Caco-2 (cell line): Measurements from ENCODE around the gene PLCXD1. TPM values are rescaled to one million over a fixed set of nuclear protein-coding genes. Genes with fewer than 3 reads are reported as not detected.

Experiments used
- BruUV-seq: library from RNA; stranded (reverse); fragments of 400-500 nt; replicated peaks from 2 replicates; lab custom pipeline; 2021; lab: Mats Ljungman, UMichigan
- CTCF ChIA-PET: fragments of 300-600 bp; sonication (Branson Sonifier 250); formaldehyde crosslinking; loops from one replicate; lab custom pipeline; 2022; ENCODE audit warnings: antibody characterized with exemption; lab: Charles Lee
- POLR2A ChIA-PET: fragments of 300-600 bp; sonication (Branson Sonifier 250); formaldehyde crosslinking; loops from one replicate; lab custom pipeline; 2022; ENCODE audit warnings: antibody characterized with exemption; lab: Charles Lee
- DNase-seq, 2 experiments: peaks; one replicate each; pipeline versions ENCODE4 v3.0.0 to v3.0.0-alpha.2; 2020 to 2022
- H3K27me3 ChIP-seq: replicated peaks from 2 replicates; pipeline ENCODE4 v1.6.0; 2011; ENCODE audit warnings: low read length; ENCODE audit not compliant: control insufficient read depth, insufficient read depth
- H3K36me3 ChIP-seq: 2 replicates; pipeline ENCODE4 v1.5.1; 2011; ENCODE audit warnings: low read length; ENCODE audit not compliant: control insufficient read depth, insufficient read depth
- H3K4me1 ChIP-seq: fragments of 250-450 bp; sonication (Bioruptor Pico); 2 replicates; pipeline ENCODE4 v1.5.1; 2020; ENCODE audit warnings: mild to moderate bottlenecking
- H3K4me3 ChIP-seq: 2 replicates; pipeline ENCODE4 v1.5.1; 2011; ENCODE audit warnings: low read depth, mild to moderate bottlenecking, control low read depth, low read length
- H3K9me3 ChIP-seq: fragments of 250-450 bp; sonication (Bioruptor Pico); 2 replicates; pipeline ENCODE4 v1.5.1; 2020; ENCODE audit warnings: mild to moderate bottlenecking, moderate library complexity
- H3K27ac Mint-ChIP-seq: one replicate; pipeline ENCODE4 v1.8.0; 2022; ENCODE audit warnings: mixed read lengths; ENCODE audit not compliant: unreplicated experiment
- H3K27me3 Mint-ChIP-seq: one replicate; pipeline ENCODE4 v1.8.0; 2022; ENCODE audit warnings: mixed read lengths; ENCODE audit not compliant: insufficient read depth, unreplicated experiment
- H3K36me3 Mint-ChIP-seq: one replicate; pipeline ENCODE4 v1.8.0; 2022; ENCODE audit warnings: mild to moderate bottlenecking, mixed read lengths; ENCODE audit not compliant: insufficient read depth, unreplicated experiment
- H3K4me1 Mint-ChIP-seq: one replicate; pipeline ENCODE4 v1.8.0; 2022; ENCODE audit warnings: low read depth, mixed read lengths; ENCODE audit not compliant: unreplicated experiment
- H3K4me3 Mint-ChIP-seq: one replicate; pipeline ENCODE4 v1.8.0; 2022; ENCODE audit warnings: mild to moderate bottlenecking, moderate library complexity, mixed read lengths; ENCODE audit not compliant: unreplicated experiment
- H3K9me3 Mint-ChIP-seq: one replicate; pipeline ENCODE4 v1.8.0; 2022; ENCODE audit warnings: mixed read lengths; ENCODE audit not compliant: unreplicated experiment
- intact Hi-C: fragments of 100-400 bp; cut with micrococcal nuclease; formaldehyde crosslinking; loops from one replicate; pipeline ENCODE4 v1.10.0; 2022; ENCODE audit not compliant: unreplicated experiment
- total RNA-seq: library from RNA; stranded (reverse); gene quantifications from 2 replicates; pipeline ENCODE4 v1.2.3, GENCODE V29; 2022
- TF ChIP-seq, protein P1 (sequence below), 2 experiments: fragments of 200-600 bp in 1 of 2; IDR thresholded peaks; 1 replicate in 1 of 2; 2 replicates in 1 of 2; pipeline versions ENCODE4 v1.5.1 to v1.8.0; 2011 to 2022; ENCODE audit warnings: antibody characterized with exemption in 1 of 2, control low read depth in 1 of 2, inconsistent platforms in 1 of 2, low read depth in 1 of 2, low read length in 1 of 2, mild to moderate bottlenecking in 1 of 2, moderate library complexity in 1 of 2; ENCODE audit not compliant: insufficient read depth in 1 of 2, severe bottlenecking in 1 of 2, unreplicated experiment in 1 of 2

PLCXD1 gene
- total RNA-seq, 1 experiment from 2014 or later, result 53.9 TPM

DNA sequence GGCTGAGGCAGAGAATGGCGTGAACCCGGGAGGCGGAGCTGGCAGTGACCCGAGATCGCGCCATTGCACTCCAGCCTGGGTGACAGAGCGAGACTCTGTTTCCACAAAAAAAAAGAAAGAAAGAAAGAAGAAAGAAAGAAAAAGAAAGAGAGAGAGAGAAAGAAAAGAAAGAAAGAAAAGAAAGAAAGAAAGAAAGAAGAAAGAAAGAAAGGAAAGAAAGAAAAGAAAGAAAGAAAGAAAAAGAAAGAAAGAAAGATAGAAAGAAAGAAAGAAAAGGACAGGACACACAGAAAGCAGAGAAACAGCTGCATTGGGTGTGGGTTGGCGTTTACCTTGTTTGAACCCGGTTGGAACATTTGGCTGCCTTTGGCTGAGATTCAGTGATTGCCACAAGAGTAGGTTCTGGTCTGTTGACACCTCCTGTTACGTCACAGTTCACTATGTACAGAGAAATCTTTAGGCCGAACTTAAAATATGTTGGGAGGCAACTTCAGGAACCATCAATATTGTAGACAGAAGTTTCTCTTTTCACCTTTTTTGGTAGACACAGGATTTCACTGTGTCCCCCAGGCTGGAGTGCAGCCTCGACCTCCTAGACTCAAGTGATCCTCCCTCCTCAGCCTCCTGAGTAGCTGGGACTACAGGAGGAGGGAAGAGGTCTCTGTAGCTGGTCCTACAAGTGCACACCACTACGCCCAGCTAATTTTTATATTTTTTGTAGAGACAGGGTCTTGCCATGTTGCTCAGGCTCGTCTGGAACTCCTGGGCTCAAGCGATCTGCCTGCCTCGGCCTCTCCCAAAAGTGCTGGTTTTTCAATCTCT, 16.3 kb upstream of the PLCXD1 start:
- H3K27me3 Mint-ChIP-seq, result no peaks in the 10 kb centered on the region
- ChIA-PET POLR2A (no interaction called here), CTCF (no interaction called here)
- peak overlapping the region; percentile 9 for H3K4me3 Mint-ChIP-seq
- peaks cover 34% of the 10 kb centered on the region for H3K4me1 Mint-ChIP-seq
- no peak overlapping the region for H3K4me3 ChIP-seq
- H3K9me3 Mint-ChIP-seq, result no peaks in the 10 kb centered on the region
- DNase-seq, result peak; percentile 38 to 45
- intact Hi-C loops, result no loop called here
- H3K9me3 ChIP-seq, result no peaks in the 10 kb centered on the region
- BruUV-seq, result no TSS peak
- H3K27ac Mint-ChIP-seq, result peak overlapping the region; percentile 29
- no peaks in the 10 kb centered on the region for H3K36me3 ChIP-seq
- H3K36me3 Mint-ChIP-seq, result peaks cover 13% of the 10 kb centered on the region
- H3K4me1 ChIP-seq, result peaks cover 36% of the 10 kb centered on the region
- TF ChIP-seq, protein P1, sequence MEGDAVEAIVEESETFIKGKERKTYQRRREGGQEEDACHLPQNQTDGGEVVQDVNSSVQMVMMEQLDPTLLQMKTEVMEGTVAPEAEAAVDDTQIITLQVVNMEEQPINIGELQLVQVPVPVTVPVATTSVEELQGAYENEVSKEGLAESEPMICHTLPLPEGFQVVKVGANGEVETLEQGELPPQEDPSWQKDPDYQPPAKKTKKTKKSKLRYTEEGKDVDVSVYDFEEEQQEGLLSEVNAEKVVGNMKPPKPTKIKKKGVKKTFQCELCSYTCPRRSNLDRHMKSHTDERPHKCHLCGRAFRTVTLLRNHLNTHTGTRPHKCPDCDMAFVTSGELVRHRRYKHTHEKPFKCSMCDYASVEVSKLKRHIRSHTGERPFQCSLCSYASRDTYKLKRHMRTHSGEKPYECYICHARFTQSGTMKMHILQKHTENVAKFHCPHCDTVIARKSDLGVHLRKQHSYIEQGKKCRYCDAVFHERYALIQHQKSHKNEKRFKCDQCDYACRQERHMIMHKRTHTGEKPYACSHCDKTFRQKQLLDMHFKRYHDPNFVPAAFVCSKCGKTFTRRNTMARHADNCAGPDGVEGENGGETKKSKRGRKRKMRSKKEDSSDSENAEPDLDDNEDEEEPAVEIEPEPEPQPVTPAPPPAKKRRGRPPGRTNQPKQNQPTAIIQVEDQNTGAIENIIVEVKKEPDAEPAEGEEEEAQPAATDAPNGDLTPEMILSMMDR (IDR thresholded peaks at IDR 0.05; ENCODE audit: insufficient read depth in 1 of 2, low read depth in 1 of 2, low read length in 1 of 2, severe bottlenecking in 1 of 2, unreplicated experiment in 1 of 2), result no peak
- no peaks in the 10 kb centered on the region for H3K27me3 ChIP-seq

DNA sequence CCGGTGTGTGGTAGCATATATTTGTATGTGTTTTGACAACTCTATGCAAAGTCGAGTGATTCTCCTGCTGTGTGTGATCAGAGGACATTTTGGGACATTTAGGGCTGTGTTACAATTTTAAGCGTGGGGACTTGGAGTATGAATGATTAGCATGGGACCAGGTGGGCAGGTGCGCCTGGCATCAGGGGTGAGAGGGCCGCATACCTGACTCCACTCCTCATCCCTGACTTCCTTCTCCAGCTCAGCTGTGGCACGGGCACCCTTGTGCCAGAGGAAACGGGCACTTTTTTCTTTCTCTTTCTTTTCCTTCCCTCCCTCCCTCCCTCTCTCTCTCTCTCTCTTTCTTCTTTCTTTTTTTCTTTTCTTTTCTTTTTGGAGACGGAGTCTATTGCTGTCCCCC, 15.7 kb upstream of the PLCXD1 start:
- Histone ChIP-seq H3K9me3 (no peaks in the 10 kb centered on the region), H3K4me1 (peaks cover 31% of the 10 kb centered on the region), H3K36me3 (no peaks in the 10 kb centered on the region), H3K4me3 (no peak overlapping the region), H3K27me3 (no peaks in the 10 kb centered on the region)
- TF ChIP-seq, protein P1 (IDR thresholded peaks at IDR 0.05; ENCODE audit: insufficient read depth in 1 of 2, low read depth in 1 of 2, low read length in 1 of 2, severe bottlenecking in 1 of 2, unreplicated experiment in 1 of 2), result no peak
- no peak overlapping the region for H3K4me3 Mint-ChIP-seq
- intact Hi-C loops, result no loop called here
- ChIA-PET CTCF (no interaction called here), POLR2A (no interaction called here)
- peak; percentile 0 to 3 for DNase-seq
- H3K27me3 Mint-ChIP-seq, result no peaks in the 10 kb centered on the region
- H3K9me3 Mint-ChIP-seq, result no peaks in the 10 kb centered on the region
- peaks cover 31% of the 10 kb centered on the region for H3K4me1 Mint-ChIP-seq
- peaks cover 13% of the 10 kb centered on the region for H3K36me3 Mint-ChIP-seq
- H3K27ac Mint-ChIP-seq, result peak overlapping the region; percentile 29
- BruUV-seq, result no TSS peak

DNA sequence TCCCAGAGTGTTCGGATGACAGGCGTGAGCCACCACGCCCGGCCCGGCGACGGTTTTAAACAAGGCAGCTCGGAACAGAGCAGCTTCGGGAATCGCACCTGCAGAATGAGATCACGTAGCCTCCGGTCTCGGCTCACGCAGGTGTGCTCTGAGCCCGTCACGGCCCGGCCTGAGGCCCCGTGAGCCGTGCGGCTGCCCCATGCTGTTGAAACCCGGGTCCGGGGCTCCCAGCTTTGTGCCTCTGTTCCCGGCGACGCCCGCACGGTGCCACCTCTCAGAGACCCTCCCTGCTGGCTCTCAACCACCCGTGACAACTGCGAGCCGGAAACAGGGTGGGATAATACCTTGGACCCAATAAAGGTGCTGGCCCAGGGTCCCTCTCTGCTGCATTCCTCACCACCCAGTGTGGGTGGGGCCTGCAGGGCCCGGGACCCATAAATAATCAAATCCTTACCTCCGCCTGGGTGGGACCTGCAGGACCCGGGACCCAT, 13.4 kb upstream of the PLCXD1 start:
- Histone ChIP-seq H3K27me3 (no peaks in the 10 kb centered on the region), H3K4me3 (no peak overlapping the region), H3K4me1 (peaks cover 11% of the 10 kb centered on the region), H3K36me3 (no peaks in the 10 kb centered on the region), H3K9me3 (no peaks in the 10 kb centered on the region)
- DNase-seq, result peak in 1 of 2 experiments; percentile 21
- Mint-ChIP-seq H3K4me3 (no peak overlapping the region), H3K27ac (no peak overlapping the region), H3K27me3 (no peaks in the 10 kb centered on the region), H3K9me3 (no peaks in the 10 kb centered on the region), H3K4me1 (peaks cover 19% of the 10 kb centered on the region), H3K36me3 (no peaks in the 10 kb centered on the region)
- TF ChIP-seq, protein P1 (IDR thresholded peaks at IDR 0.05; ENCODE audit: insufficient read depth in 1 of 2, low read depth in 1 of 2, low read length in 1 of 2, severe bottlenecking in 1 of 2, unreplicated experiment in 1 of 2), result no peak
- POLR2A ChIA-PET, result no interaction called here
- CTCF ChIA-PET, result no interaction called here
- no TSS peak for BruUV-seq
- intact Hi-C loops, result no loop called here
